GM19438 (cell line): Measurements from ENCODE around the gene SLC8B1.
"Not testable (repeated sequence)": the region's sequence is repeated elsewhere in the genome, so short reads cannot be mapped to it uniquely, and the experiment has no call there.

Source experiments
- ATAC-seq: cut with Tn5 transposase; IDR thresholded peaks from one replicate; pipeline ENCODE4 v1.9.1; 2021; ENCODE audit warnings: low read depth; ENCODE audit not compliant: unreplicated experiment

SLC8B1 gene

DNA sequence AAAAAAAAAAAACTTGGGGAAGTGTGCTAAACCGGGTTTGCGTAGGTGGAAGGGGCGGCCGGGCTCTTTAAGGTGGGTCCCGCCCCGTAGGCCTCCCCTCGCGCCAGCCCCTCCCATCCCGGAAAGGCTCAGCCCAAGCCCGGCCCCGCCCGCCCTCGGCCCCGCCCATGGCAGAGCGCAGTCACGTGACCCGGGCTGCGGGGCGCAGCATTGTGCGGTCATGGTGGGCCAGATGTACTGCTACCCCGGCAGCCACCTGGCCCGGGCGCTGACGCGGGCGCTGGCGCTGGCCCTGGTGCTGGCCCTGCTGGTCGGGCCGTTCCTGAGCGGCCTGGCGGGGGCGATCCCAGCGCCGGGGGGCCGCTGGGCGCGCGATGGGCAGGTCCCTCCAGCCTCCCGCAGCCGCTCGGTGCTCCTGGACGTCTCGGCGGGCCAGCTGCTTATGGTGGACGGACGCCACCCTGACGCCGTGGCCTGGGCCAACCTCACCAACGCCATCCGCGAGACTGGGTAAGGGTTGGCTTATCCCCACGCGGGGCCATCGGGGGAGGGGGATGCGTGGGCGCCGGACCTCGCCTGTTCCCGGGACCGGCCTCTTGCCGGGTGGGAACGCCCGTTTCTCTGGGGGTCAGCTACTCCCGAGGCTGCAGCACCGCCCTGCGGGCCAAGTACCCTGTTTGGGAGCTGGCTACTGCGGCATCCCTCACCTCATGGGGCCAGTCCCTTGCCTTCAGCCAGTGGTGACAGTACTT is 23.6 kb upstream of the SLC8B1 start, which contains the start of gene PLBD2:
Gene PLBD2 (plus strand): TSS at position 207 of the 752 bp plus-strand sequence. CDS start 14 bp downstream, at position 221.
- peak; percentile 85 for ATAC-seq

GRCh38 chr12:113354192-113354591 is 19.3 kb upstream of the SLC8B1 start:
- ATAC-seq: not testable (repeated sequence)

- ATAC-seq: no peak
These were observed 16.2 kb upstream of the SLC8B1 start for GRCh38 chr12:113351089-113351488.

- no peak for ATAC-seq
These were observed 14.1 kb upstream of the SLC8B1 start for GRCh38 chr12:113348849-113349536.

DNA sequence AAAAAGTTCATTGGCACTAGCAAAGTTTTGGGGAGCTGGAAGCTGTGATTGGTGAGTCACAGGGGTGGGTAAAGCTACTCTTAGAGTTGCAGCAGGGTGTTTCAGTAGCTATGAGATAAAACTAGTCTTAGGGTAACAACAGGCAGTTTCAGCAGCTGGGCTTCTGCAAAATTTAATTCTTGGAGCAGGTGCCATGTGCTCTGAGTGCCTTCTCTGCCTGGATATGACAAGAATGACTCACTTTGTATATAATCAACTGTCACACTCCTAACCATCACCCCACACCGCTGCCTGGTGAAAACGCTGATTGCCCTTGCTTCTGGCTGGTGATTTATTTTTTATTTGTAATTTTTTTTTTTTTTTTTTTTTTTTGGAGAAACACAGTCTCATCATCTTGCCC is 13.0 kb upstream of the SLC8B1 start:
- no peak for ATAC-seq

GRCh38 chr12:113347107-113347506 is 12.2 kb upstream of the SLC8B1 start:
- no peak for ATAC-seq

- no peak for ATAC-seq
These were observed 11.4 kb upstream of the SLC8B1 start for GRCh38 chr12:113346353-113346752.

GRCh38 chr12:113345318-113345717 is 10.4 kb upstream of the SLC8B1 start:
- ATAC-seq: no peak

DNA sequence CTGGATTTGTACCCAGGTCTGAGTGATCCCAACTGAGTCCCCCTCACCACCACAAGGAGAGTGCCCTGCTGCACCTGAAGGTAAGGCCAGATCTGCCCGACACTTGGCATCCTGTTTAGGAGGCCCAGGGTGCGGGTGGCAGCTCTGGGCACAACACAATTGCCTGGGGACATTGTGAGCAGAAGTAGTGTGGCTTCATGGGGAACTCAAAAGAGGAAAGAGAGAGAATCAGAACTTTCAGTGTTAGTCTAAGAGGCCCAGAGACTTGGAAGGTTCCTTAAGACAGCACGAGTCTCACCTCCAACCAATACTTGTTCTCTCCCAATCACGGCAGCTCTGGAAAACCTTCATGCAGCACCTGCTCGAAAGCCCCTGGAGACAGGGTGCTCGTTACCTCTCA is 6.6 kb upstream of the SLC8B1 start:
- no peak for ATAC-seq

DNA sequence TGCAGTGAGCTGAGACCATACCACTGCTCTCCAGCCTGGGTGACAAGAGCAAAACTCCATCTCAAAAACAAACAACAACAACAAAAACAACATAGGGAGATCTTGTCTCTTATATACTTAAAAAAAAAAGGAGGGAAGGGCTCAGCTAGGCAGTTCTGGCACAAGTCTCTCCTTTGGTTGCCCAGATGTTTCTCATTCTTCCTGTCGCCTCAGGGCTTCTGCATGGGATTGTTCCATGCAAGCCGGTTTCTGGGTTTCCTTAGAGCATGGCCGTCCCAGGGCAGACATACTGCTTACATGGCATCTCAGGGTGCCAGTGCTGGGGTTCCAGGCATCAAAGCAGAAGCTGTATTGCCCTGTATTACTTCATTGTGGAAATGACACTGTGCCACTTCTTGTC is 5.2 kb upstream of the SLC8B1 start:
- no peak for ATAC-seq

DNA sequence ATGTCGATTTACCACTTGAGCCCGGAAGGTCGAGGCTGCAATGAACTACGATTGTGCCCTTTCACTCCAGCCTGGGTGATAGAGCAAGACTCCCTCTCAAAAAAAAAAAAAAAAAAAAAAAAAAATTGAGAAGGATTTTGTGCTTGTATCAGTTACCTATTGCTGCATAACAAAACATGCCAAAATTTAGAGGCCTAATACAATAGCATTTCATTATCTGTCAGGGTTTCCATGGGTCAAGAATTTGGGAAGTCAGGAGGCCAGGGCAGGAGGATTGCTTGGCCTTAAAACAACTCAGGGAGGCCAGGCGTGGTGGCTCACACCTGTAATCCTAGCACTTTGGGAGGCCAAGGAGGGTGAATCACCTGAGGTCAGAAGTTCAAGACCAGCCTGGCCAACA is 4.6 kb upstream of the SLC8B1 start:
- ATAC-seq: no peak

GRCh38 chr12:113333877-113334785 is 778 bp downstream of the SLC8B1 start:
- ATAC-seq: peak; percentile 15

DNA sequence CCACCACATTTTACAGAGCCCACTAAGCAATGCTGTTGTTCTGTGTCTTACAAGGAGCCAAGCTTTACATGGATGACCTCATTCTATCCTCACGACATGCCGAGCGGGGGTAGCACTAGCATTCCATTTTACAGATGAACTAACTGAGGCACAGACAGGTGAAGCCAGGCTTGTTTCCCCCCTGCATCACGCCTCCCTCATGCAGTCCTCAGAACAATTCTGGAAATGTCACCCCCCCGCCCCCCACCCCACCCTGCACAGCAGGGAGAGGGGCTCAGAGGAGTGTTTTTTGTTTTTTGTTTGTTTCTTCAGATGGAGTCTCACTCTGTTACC is 1.5 kb downstream of the SLC8B1 start:
- ATAC-seq: no peak

DNA sequence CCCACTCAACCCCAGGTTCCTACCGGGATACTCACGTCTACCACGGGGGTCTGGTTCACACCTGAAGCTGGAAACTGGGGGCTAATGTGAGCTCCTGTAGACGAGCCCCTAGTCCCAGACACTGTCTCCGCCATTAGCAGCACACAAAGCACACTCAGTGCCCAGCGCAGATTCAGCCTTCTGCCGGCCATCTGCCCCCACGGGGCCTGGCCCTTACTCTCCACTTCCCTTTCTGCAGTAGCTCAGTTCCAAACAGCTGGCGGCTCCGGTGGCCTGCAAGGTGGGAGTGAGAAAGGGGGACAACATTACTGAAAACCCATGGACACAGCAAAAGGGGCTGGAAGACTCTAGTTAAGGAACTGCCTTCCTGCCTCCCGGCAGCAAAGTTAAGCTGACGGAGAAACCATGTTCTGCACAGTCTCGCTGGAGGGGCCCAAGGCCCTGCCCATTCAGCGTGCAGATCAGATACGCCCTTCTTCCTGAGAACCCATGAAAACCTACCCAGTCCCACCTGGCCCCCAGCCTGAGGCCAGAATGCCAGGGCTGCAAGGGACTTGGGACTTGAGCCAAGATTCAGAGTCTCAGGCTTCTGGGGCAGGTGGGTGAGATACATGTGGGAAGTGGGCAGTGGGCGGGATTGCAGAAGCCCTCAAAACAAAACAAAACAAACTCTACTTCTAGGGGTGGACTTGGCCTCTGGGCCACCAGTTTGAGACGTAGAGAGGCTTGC is 2.1 kb downstream of the SLC8B1 start:
- ATAC-seq: no peak

DNA sequence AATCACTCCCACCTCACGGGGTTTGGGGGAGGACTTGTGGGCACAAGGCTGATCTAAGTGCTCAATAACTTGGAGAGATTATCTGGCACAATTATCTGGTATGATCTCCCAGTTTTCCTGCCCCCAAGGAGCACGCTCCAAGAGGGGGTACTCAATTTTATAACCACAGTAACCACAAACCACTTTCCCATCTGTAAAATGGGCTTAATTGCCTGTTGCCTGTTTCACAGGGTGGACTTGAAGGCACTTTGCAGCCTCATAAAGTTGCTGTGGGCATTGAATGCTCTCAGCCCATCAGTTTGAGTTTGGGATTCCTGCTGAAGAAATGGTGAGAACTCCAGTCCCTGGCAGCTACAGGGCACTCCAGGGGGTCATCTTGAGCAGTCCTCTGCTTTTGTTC is 4.4 kb downstream of the SLC8B1 start:
- ATAC-seq: no peak

GRCh38 chr12:113329791-113330417 is 5.0 kb downstream of the SLC8B1 start:
- ATAC-seq: no peak

GRCh38 chr12:113329022-113329790 is 5.7 kb downstream of the SLC8B1 start:
- ATAC-seq: no peak

GRCh38 chr12:113328368-113328889 is 6.5 kb downstream of the SLC8B1 start:
- ATAC-seq: no peak

DNA sequence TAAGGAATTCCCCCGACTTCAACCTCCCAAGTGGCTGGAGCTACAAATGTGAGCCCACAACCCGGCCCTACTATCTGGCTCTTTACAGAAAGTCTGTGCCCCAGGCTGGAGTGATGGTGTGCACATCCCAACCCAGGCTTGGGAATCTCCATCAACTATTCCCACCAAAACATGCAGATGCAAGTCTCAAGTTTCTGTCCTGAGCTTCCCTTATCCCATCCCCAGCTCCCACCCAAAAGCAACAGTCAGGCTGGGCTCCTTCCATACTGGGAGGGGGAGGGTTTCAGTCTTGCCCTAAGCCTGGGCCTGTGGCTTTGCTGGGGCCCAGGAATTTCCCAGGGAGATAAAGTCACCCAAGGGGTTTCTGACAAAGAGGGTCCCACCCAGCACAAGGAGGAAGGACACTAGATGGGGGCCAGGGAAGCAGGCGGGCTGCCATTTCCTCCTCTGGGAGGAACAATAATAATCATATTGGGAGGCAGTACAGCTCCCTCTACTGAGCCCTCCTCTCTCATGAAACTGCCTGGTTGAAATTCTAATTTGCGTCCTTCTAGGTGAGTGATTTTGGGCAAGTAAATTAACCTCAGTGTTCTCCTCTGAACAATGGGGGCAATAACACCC is 8.0 kb downstream of the SLC8B1 start:
- no peak for ATAC-seq
